Esophagus squamous epithelium (tissue), 4 donors: ENCODE data around the gene TGM3.

Experiments used
- POLR2A ChIP-seq, 4 donors: fragments of 450-650 bp; IDR thresholded peaks; one replicate each; pipeline ENCODE4 v1.6.1; 2017; ENCODE audit warnings: antibody characterized with exemption in 4 of 4, mild to moderate bottlenecking in 4 of 4, moderate library complexity in 3 of 4
- TF ChIP-seq, protein P1 (sequence below), 6 experiments: fragments of 450-650 bp in 4 of 6; fragments of 200-600 bp in 2 of 6; sonication (generic) in 2 of 6; IDR thresholded peaks; one replicate each; pipeline ENCODE4 v1.5.1; 2016 to 2019; ENCODE audit warnings: antibody characterized with exemption in 6 of 6, mild to moderate bottlenecking in 4 of 6, moderate library complexity in 4 of 6

GRCh38 chr20:2385496-2385895 is 89.7 kb downstream of the TGM3 start:
- TF ChIP-seq, protein P1, sequence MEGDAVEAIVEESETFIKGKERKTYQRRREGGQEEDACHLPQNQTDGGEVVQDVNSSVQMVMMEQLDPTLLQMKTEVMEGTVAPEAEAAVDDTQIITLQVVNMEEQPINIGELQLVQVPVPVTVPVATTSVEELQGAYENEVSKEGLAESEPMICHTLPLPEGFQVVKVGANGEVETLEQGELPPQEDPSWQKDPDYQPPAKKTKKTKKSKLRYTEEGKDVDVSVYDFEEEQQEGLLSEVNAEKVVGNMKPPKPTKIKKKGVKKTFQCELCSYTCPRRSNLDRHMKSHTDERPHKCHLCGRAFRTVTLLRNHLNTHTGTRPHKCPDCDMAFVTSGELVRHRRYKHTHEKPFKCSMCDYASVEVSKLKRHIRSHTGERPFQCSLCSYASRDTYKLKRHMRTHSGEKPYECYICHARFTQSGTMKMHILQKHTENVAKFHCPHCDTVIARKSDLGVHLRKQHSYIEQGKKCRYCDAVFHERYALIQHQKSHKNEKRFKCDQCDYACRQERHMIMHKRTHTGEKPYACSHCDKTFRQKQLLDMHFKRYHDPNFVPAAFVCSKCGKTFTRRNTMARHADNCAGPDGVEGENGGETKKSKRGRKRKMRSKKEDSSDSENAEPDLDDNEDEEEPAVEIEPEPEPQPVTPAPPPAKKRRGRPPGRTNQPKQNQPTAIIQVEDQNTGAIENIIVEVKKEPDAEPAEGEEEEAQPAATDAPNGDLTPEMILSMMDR (IDR thresholded peaks at IDR 0.05) = no peak
- TF ChIP-seq POLR2A (IDR thresholded peaks at IDR 0.05) = no peak
